CD14-positive monocyte (primary cell): Measurements from ENCODE around the gene UNC5A. TPM values are rescaled to one million over a fixed set of nuclear protein-coding genes. Genes with fewer than 3 reads are reported as not detected.

Experiments
- DNase-seq, 3 donors: peaks; one replicate each; pipeline ENCODE4 v3.0.0-alpha.2; 2011 to 2022
- H2AFZ ChIP-seq: 2 replicates; pipeline ENCODE4 v1.6.0; 2012; ENCODE audit warnings: mild to moderate bottlenecking, low read depth, low read length, inconsistent platforms; ENCODE audit not compliant: insufficient read depth, poor library complexity, severe bottlenecking
- H3K27ac ChIP-seq, 2 donors: 1 replicate in 1 of 2; 2 replicates in 1 of 2; pipeline ENCODE4 v1.5.1; 2012 to 2013; ENCODE audit warnings: low read length in 2 of 2, control low read depth in 1 of 2, inconsistent platforms in 1 of 2, low read depth in 1 of 2, mild to moderate bottlenecking in 1 of 2
- H3K27me3 ChIP-seq, 2 donors: one replicate each; pipeline versions ENCODE4 v1.6.0 to v1.6.1; 2011 to 2013; ENCODE audit warnings: low read length in 2 of 2; ENCODE audit not compliant: control insufficient read depth in 2 of 2, insufficient read depth in 2 of 2
- H3K36me3 ChIP-seq, 2 donors: replicated peaks in 1 of 2; 1 replicate in 1 of 2; 2 replicates in 1 of 2; pipeline versions ENCODE4 v1.5.1 to v1.6.1; 2012 to 2013; ENCODE audit warnings: low read length in 2 of 2, control low read depth in 1 of 2, inconsistent platforms in 1 of 2, mild to moderate bottlenecking in 1 of 2; ENCODE audit not compliant: insufficient read depth in 2 of 2, control insufficient read depth in 1 of 2
- H3K4me1 ChIP-seq, 2 donors: 1 replicate in 1 of 2; 2 replicates in 1 of 2; pipeline versions ENCODE4 v1.5.1 to v1.6.1; 2012 to 2013; ENCODE audit warnings: low read length in 2 of 2, control low read depth in 1 of 2, inconsistent platforms in 1 of 2, mild to moderate bottlenecking in 1 of 2, moderate library complexity in 1 of 2; ENCODE audit not compliant: insufficient read depth in 2 of 2, control insufficient read depth in 1 of 2
- H3K4me2 ChIP-seq: replicated peaks from 2 replicates; pipeline ENCODE3; 2012; ENCODE audit warnings: low read length, moderate library complexity, mild to moderate bottlenecking; ENCODE audit not compliant: poor library complexity, severe bottlenecking; ENCODE audit errors: extremely low read depth
- H3K4me3 ChIP-seq, 3 experiments: fragments of 200-600 bp in 1 of 3; sonication (generic) in 1 of 3; replicated peaks in 1 of 3; 1 replicate in 2 of 3; 2 replicates in 1 of 3; pipeline ENCODE4 v1.5.1; 2011 to 2013; ENCODE audit warnings: low read length in 3 of 3, mild to moderate bottlenecking in 3 of 3, control low read depth in 2 of 3, low read depth in 2 of 3, inconsistent platforms in 1 of 3, moderate library complexity in 1 of 3
- H3K79me2 ChIP-seq: 2 replicates; pipeline ENCODE4 v1.6.0; 2012; ENCODE audit warnings: mild to moderate bottlenecking, control low read depth, inconsistent platforms, low read length, moderate library complexity; ENCODE audit not compliant: insufficient read depth
- H3K9ac ChIP-seq: 2 replicates; pipeline ENCODE4 v1.6.0; 2017; ENCODE audit warnings: low read length, mild to moderate bottlenecking; ENCODE audit not compliant: insufficient read depth, poor library complexity, severe bottlenecking
- H3K9me3 ChIP-seq, 2 donors: replicated peaks in 1 of 2; 1 replicate in 1 of 2; 2 replicates in 1 of 2; pipeline versions ENCODE4 v1.5.1 to v1.6.1; 2012 to 2013; ENCODE audit warnings: low read length in 2 of 2, control low read depth in 1 of 2; ENCODE audit not compliant: control insufficient read depth in 1 of 2, insufficient read depth in 1 of 2
- H4K20me1 ChIP-seq: 2 replicates; pipeline ENCODE4 v1.6.0; 2012; ENCODE audit warnings: mild to moderate bottlenecking, low read length, control low read depth, moderate library complexity; ENCODE audit not compliant: insufficient read depth
- H3K27ac Mint-ChIP-seq, 7 donors: one replicate each; pipeline ENCODE4 v1.8.0; 2020; ENCODE audit warnings: mild to moderate bottlenecking in 7 of 7, mixed read lengths in 7 of 7, moderate library complexity in 6 of 7, inconsistent platforms in 2 of 7
- H3K27me3 Mint-ChIP-seq, 3 donors: one replicate each; pipeline ENCODE4 v1.8.0; 2021 to 2022; ENCODE audit warnings: low read depth in 3 of 3, mild to moderate bottlenecking in 3 of 3, mixed read lengths in 3 of 3, moderate library complexity in 3 of 3, inconsistent platforms in 1 of 3
- H3K36me3 Mint-ChIP-seq, 2 donors: one replicate each; pipeline ENCODE4 v1.8.0; 2020; ENCODE audit warnings: mixed read lengths in 2 of 2, inconsistent platforms in 1 of 2, mild to moderate bottlenecking in 1 of 2
- H3K4me1 Mint-ChIP-seq: one replicate; pipeline ENCODE4 v1.8.0; 2020; ENCODE audit warnings: mild to moderate bottlenecking, mixed read lengths
- H3K4me3 Mint-ChIP-seq, 2 donors: one replicate each; pipeline ENCODE4 v1.8.0; 2020; ENCODE audit warnings: mild to moderate bottlenecking in 2 of 2, mixed read lengths in 2 of 2, moderate library complexity in 1 of 2
- H3K9me3 Mint-ChIP-seq, 7 donors: one replicate each; pipeline ENCODE4 v1.8.0; 2020 to 2022; ENCODE audit warnings: mixed read lengths in 7 of 7, mild to moderate bottlenecking in 6 of 7, moderate library complexity in 6 of 7, inconsistent platforms in 2 of 7
- WGBS: methylation state at CpG from one replicate; pipeline ENCODE4 v1.1.5; 2013; ENCODE audit warnings: missing lambda C conversion rate; ENCODE audit not compliant: insufficient coverage; 5-methylcytosine and 5-hydroxymethylcytosine counted together
- intact Hi-C, 2 donors: fragments of 100-400 bp; cut with micrococcal nuclease; formaldehyde crosslinking; loops; one replicate each; pipeline versions ENCODE4 v1.15.0 to v1.15.1; 2023
- polyA plus RNA-seq, 3 donors: library from polyadenylated mRNA; depleted of rRNA in 1 of 3; unstranded in 2 of 3; stranded (reverse) in 1 of 3; fragments of 300-500 nt in 2 of 3; fragments of >200 nt in 1 of 3; fragmentation: Illumina TruSeq in 2 of 3; gene quantifications; 1 replicate in 2 of 3; 2 replicates in 1 of 3; pipeline ENCODE4 v1.2.3, GENCODE V29; 2012 to 2021
- TF ChIP-seq, protein P1 (sequence below): fragments of 200-600 bp; IDR thresholded peaks from one replicate; pipeline ENCODE4 v1.8.0; 2022; ENCODE audit warnings: antibody characterized with exemption, mild to moderate bottlenecking

UNC5A gene
- polyA plus RNA-seq, 3 donors = 0.03 to 0.07 TPM; not detected in 1

- DNase-seq = no peak
- Histone ChIP-seq H3K4me3 (no peak overlapping the region), H4K20me1 (no peaks in the 10 kb centered on the region), H3K79me2 (no peaks in the 10 kb centered on the region), H3K4me2 (no peak overlapping the region), H3K4me1 (no peaks in the 10 kb centered on the region), H3K27ac (no peak overlapping the region), H3K27me3 (no peaks in the 10 kb centered on the region), H3K36me3 (no peaks in the 10 kb centered on the region), H3K9ac (no peak overlapping the region), H2AFZ (no peak overlapping the region), H3K9me3 (no peaks in the 10 kb centered on the region)
- peaks cover 10 to 17% (median 16%) of the 10 kb centered on the region in 3 donors for H3K27me3 Mint-ChIP-seq
- peaks cover 0 to 8% (median 4%) of the 10 kb centered on the region in 7 donors for H3K9me3 Mint-ChIP-seq
- no peaks in the 10 kb centered on the region for H3K4me1 Mint-ChIP-seq
- TF ChIP-seq, protein P1, sequence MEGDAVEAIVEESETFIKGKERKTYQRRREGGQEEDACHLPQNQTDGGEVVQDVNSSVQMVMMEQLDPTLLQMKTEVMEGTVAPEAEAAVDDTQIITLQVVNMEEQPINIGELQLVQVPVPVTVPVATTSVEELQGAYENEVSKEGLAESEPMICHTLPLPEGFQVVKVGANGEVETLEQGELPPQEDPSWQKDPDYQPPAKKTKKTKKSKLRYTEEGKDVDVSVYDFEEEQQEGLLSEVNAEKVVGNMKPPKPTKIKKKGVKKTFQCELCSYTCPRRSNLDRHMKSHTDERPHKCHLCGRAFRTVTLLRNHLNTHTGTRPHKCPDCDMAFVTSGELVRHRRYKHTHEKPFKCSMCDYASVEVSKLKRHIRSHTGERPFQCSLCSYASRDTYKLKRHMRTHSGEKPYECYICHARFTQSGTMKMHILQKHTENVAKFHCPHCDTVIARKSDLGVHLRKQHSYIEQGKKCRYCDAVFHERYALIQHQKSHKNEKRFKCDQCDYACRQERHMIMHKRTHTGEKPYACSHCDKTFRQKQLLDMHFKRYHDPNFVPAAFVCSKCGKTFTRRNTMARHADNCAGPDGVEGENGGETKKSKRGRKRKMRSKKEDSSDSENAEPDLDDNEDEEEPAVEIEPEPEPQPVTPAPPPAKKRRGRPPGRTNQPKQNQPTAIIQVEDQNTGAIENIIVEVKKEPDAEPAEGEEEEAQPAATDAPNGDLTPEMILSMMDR = no peak
- H3K27ac Mint-ChIP-seq = no peak overlapping the region
- 20% methylated on average over 2 of the region's 8 CpGs for WGBS
- H3K36me3 Mint-ChIP-seq = no peaks in the 10 kb centered on the region
- no peak overlapping the region for H3K4me3 Mint-ChIP-seq
- intact Hi-C loops = no loop called here
Observed at GRCh38 chr5:176854164-176854563, 43.8 kb downstream of the UNC5A start.

GRCh38 chr5:176855598-176855997, 45.2 kb downstream of the UNC5A start:
- Mint-ChIP-seq H3K4me1 (no peaks in the 10 kb centered on the region), H3K27me3 (peaks cover 8 to 16% (median 12%) of the 10 kb centered on the region in 3 donors), H3K36me3 (no peaks in the 10 kb centered on the region), H3K9me3 (peaks cover 0 to 8% (median 4%) of the 10 kb centered on the region in 7 donors), H3K4me3 (no peak overlapping the region), H3K27ac (no peak overlapping the region)
- no peak overlapping the region for H2AFZ ChIP-seq
- H3K9ac ChIP-seq = no peak overlapping the region
- WGBS = 91% methylated on average over 10 of the region's 18 CpGs
- no peaks in the 10 kb centered on the region for H4K20me1 ChIP-seq
- no peak overlapping the region for H3K4me3 ChIP-seq
- H3K9me3 ChIP-seq = no peaks in the 10 kb centered on the region
- no peaks in the 10 kb centered on the region for H3K27me3 ChIP-seq
- H3K4me2 ChIP-seq = no peak overlapping the region
- H3K36me3 ChIP-seq = no peaks in the 10 kb centered on the region
- intact Hi-C loops = no loop called here
- DNase-seq = no peak
- H3K27ac ChIP-seq = no peak overlapping the region
- H3K4me1 ChIP-seq = no peaks in the 10 kb centered on the region
- TF ChIP-seq, protein P1 = no peak
- H3K79me2 ChIP-seq = no peaks in the 10 kb centered on the region
